Activated T-cell treated with anti-CD3 and anti-CD28 coated beads, Interleukin-2, amount 50 U/mL, for 48 hours (primary cell): ENCODE results near the gene RIN3.

Experiments used
- DNase-seq, 2 experiments: peaks; one replicate each; pipeline ENCODE4 v3.0.0-alpha.2; 2020

Gene RIN3

DNA sequence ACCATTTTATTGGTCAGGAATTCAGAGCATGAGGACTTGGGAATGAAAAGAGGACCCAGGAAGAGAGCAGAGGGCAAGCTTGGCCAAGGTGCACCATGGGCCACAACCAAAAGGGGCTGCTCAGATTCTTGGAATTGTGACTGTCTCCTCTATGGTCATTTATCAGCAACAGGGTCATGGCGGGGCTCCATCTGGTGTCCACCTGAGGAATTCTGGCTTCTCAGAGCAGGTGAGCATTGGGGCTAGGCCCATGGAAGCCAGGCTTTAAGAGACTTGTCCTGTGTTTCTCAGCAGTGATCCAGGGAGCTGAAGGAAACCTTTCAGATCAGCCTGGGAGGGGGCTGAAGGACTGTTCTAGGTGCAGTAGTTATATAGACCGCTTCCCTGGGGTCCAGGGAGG lies 2.6 kb upstream of the RIN3 start:
- no peak for DNase-seq

DNA sequence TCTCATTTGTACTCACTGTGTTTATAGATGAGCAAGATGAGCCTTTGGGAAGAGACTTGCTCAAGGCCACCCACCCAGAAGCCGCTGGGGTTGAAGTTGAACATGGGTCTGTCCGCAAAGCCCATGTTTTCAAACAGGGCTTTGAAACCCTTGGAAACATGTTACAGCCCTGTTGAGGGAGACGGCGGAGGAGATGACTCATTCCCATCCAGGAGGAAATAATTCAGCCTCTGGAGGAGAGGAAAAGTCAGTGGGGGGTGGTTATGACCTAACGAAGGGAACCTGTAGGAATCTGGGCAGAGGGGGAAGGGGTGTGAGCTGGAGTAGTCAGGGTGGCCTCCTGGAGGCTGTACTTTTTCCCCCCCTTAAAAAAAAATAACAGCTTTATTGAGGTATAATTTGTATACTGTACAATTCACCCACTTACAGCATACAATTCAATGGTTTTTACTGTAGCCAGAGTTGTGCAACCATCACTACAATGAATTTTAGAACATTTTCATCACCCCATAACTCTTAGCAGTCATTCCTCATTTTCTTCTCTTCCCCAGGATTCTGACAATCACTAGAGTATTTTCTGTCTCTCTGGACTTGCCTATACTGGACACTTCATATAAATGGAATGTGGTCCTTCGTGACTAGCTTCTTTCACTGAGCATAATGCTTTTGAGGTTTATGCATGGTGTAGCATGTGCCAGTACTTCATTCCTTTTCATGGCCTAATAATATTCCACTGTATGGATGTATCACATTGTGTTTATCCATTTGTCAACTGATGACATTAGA lies 1.9 kb upstream of the RIN3 start:
- no peak for DNase-seq

DNA sequence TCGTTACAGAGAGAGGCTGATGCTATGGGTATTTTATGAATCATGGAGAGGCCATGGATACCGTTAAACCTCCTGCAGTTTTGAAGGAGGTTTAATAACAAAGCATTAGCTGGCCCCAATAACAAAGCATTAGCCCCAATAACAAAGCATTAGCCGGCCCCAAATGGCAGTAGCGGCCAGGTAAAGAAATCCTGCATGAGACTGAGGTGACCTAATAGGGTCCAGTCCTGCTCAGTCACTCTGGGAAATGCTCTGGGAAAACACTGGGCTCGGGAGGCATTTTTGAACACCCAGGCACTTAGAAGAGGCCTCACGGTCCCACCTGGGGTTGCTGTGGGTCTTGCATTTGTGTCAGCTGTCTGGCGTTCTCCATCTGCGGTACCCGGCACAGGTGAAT lies 776 bp upstream of the RIN3 start:
- DNase-seq, result no peak

DNA sequence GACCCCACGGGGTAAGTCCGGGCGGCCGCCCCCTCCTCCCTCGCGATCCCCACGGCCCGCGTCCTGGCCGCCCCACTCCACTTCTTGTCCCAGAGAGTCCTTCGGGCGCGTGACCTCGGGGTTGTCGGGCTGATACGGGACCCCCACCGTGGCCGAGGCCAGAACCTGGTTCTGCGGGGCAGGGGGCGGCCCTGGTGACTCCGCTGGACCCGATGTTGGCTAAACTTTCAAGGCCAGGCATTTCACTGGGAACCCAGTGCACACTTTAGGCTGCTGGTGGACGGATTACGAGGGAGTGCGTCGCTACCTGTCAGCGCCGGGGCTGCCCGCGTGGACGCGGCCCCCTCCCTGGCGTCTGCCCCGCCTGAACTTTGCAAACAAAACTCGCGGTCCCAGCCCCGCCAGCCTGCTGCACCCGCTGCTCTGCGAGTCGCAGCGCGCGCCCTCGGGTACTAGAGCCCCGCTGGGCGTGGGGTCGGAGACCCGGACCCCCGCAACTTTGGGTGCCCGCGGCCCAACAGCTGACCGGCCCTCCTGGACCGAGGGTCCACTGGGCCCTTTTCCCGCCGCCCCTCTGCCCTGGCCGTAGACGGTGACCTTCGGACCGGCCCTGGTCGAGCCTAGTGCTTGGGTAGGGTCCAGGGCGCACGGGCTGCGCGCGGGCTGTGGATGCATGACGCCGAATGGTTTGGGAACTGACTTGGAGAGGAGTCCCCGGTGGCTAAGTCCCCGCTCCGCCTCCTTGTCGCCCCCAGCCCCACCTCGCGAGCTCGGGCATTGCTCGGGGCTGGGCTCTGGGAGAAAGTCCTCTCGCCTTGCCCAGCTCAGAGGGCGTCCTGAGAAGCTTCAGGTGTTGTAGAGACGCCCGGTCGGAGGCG lies 624 bp downstream of the RIN3 start:
- DNase-seq, result peak; percentile 49 to 63

DNA sequence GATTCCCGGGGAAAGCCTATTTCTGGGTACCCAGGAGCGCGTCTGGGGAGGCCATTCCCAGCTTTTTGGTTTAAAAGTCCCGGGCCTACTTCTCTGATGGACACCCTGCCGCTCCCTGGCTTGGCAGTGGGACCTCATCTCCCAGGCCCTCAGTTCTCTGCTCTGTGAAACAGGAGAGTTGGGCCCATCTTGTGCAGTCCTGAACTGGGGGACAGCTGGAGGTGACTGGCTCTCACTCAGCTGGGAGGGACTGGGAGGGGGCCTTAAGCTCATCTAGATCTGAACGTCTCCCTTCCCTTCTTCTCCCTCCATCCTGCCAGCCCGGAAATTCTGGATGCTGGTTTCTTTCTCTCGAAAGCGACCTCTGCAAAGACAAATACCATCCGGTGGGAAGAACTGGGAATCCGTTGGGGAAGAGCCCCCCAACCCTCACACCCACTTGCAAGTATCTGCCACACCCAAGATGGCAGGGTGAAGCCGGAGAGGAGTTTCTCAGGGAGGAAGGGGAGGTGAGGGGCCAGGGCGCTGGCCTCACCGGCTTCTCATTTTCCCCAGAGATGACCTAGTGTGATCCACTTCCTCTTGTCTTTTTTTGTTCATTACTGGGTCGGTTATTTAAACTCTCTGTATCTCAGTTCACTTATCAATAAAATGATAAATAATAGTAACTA lies 1.4 kb downstream of the RIN3 start:
- DNase-seq, result no peak

DNA sequence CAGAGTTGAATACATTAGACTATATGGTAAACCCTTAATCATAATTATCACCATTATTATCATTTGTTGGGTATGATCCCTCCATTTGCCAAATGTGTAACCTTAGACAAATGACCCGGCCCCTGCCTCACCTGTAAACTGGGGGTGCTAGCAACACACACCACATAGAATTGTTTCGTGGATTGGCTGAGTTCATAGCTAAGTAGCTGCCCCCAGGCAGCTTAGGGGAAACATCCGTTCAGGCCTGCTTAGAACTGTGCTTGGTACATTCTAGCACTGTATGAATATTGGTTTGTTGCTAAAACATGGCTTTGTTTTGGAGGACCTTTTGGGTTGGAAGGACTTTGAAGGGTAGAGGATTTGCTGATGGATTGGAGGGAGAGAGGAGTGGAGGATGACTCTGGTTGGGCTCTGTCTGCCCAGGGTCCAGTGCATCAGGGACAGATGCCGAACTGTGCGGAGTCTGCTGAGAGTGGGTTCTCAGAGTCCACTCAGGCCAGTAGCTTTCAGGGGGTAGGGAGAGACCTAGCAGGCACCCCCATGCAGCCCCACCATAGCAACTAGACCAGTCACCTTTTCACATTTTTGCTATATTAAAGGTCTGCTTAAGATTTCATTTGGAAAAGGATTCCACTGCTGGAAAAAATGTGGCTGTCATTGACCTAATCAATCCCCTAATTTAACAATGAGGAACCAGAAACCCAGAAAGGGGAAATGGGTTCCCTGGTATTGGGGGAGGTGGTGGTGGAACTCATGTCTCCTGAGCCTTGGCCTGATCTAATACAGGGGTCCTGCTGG lies 2.2 kb downstream of the RIN3 start:
- no peak for DNase-seq

DNA sequence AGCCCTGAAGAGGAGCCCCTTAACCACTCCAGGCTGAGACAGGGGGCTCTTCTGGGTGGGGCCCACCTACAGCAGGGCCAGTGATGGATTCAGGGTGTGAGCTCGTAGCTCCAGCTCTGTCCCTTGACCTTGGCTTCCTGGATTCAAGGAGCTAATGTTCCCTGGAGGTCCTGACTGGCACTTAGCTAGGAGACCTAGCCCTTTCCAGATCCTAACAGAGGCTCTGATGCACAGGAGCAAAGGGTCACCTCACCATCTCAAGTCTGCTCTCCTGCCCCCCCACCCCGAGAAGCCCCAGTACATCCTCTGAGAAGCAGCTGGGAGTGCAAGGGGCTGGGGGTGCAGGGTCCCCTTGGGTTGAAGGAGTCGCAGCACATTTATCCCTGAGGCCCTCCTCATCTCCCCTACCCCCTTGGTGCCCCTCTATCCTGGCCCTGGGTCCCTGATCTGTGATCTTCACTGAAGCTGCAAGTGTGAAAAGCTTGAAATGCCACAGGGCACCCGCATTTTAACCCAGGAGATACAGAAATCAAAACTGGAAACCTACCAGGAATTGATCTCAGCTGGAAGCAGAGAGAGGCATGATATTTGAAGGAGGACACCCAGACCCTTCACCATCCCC lies 2.9 kb downstream of the RIN3 start:
- no peak for DNase-seq

DNA sequence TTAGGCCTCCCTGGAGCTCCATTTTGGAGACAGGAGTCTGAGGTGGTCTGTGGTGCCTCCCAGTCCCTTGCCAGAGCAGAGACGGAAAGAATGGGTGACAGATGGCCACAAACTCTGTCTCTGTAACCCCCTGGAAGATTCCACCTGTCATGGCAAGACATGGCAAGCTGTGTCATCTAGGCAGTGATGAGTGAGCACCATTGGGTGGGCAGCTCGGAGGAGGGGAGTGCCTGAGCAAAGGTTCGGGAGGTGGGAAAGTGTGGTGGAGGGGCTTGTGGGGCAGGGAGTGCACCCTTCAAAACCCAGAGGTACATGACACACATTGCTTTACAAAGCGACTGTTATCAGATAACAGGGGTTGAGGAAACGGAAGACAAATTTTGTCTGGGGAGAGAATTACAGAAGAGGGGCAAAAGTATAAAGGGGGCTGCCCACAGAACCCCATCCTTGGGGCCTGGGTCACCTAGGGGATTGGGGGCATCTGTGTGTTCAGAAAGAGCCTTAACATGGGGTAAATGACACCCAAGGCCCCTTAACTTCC lies 3.5 kb downstream of the RIN3 start:
- no peak for DNase-seq

DNA sequence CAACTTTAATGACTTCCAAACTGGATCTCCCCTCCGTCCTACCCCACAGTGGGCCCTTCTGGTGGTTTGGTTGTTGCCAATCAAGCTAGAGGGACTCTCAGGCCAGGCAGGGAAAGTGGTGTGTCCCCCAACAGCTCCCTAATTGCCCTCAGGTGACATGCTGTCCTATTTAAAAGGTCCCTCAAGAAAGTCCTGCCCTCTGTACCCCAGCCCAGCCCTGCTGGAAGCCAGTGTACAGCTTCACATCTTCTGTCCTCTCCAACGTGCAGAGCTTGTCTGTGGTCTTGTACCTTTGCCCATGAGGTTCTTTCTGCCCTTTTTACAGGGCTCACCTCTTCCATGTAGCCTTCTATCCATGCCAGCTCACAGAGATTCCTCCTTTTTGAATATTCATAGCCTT lies 4.2 kb downstream of the RIN3 start:
- DNase-seq, result no peak

DNA sequence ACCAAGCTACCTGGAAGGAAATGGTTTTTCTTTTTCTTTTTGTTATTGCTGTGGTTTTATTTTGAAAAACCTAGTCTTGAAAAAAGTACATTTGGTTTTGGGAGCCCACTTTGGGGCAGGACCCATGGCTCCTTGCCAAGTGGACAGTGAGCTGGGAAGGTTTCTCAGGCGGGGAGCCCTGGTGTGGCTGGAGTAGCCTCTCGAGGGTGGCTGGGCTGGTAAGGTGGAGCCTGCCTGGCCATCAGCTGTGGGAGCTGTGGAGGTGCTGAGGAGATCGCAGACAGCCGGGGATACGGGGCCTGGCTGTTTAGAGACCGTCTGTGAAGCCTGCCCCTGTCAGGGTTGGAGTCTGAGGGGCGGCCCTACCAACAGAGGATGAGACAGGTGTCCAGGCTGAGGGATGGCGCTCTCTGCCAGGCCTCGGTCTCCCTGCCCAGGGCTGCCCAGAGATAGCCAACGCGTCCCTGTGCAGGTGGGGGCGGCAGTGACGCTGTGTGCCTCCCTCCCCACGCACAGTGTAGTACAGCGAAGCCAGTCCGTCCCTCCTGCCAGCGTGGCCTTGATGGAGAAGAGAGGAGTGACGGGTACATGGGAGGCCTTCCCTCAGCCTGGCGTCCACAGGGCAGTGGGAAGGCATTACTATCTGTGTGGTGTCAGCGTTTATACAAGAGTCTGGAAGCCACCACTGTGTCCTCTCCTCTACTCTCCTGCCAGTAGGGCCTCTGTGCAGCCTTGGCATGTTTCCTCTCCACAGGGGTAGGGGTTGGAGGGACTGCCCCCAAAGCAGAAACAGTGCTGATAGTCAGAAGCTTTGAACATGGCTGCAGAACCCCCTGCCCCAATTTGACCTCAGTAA lies 5.9 kb downstream of the RIN3 start:
- no peak for DNase-seq

DNA sequence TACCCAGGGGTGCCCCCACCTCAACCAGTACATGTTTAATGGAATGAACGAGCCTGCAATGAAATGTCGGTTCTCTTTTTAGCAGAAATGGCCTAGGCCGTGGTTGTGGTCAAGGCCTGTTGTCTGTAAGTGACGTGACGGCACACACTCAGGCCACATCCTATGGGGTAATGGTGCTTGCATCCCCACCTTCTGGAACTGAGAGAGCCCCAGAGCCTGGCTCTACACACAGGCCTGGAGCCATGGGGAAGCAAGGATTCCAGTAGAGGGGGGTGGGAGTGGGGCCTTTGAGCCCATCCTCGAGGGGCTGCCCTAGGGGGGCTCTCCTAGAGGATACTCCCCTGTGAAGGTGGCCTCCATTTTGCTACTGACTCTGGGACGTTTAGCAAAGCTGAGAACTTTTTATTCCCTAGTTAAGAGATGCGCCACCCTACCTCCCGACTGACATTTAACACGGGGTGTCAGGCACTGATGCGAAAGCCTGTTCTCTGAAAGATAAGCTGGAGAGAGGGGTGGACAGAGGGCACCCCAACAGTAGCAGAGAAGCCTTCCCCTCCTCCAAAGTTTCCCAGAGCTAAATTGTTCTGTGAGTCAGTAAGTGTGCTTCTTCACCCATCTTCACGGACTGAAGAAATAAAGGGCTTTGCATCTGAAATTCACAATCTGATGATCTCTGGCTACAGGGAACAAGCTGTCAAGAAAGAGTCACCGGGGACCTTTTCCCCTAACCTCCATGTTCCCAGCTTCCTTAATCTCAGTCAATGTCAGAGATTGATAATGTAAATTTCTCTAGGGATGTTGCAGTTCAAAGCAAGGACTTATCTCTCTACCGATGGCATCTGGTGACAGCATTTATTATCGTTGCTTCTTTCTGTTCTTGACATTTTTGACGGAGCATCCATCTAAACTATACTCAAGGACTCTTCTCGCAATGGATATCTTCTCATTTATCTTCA lies 6.8 kb downstream of the RIN3 start:
- DNase-seq, result no peak

DNA sequence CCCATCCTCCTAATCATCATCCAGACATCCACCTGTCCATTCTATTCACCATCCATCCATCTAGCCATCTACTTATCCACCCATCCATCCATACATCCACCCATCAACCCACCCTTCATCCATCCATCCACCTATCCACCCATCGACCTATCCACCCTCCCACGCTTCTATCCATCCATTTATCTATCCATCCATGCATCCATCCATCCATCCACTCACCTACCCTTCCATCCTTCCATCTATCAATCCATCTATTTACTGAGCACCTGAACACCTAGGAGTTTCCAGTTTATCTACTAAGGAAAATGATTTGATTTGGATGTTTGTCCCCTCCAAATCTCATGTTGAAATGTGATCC lies 7.5 kb downstream of the RIN3 start:
- no peak for DNase-seq

DNA sequence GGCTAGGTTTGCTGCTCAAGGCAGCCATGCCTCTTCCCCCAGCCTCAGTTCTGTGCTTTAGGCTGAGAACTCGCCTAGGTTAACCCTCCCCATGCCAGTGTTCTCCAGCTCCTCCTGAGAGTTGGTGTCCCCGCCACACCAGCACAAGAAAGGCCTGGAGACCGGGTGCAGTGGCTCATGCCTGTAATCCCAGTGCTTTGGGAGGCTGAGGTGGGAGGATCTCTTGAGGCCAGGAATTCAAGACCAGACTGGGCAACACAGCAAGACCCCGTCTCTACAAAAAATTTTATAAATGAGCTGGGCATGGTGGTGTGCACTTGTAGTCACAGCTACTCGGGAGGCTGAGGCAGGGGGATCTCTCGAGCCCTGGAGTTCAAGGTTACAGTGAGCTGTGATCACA lies 10.2 kb downstream of the RIN3 start:
- DNase-seq, result no peak

DNA sequence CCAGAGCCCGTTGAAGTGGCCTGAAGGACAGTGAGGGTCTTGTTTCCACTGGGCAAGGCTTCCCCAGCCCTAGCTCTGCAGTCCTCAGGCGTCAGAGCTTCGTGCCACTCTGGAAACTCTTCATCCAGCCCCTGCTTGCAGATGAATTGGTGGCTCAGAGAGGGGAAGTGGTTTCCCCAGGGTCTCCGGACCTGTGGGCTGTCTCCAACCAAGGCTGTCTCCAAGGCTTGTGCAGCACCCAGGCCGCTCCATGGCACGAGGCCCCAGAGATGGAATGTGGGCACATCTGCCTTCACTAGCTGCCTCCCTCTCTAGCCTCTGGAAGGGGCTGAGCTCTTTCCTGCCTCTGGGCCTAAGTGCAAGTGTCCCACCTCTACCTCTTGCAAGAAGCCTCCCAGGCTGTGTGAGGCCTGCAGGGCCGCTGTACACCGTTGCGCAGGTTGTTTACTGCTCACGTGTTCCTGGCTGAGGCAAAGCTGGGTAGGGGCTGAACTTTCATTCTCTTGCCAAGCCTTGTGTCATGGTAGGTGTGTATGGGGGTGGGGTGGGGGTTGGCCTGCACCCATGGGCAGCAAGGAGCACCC lies 11.1 kb downstream of the RIN3 start:
- DNase-seq, result no peak

DNA sequence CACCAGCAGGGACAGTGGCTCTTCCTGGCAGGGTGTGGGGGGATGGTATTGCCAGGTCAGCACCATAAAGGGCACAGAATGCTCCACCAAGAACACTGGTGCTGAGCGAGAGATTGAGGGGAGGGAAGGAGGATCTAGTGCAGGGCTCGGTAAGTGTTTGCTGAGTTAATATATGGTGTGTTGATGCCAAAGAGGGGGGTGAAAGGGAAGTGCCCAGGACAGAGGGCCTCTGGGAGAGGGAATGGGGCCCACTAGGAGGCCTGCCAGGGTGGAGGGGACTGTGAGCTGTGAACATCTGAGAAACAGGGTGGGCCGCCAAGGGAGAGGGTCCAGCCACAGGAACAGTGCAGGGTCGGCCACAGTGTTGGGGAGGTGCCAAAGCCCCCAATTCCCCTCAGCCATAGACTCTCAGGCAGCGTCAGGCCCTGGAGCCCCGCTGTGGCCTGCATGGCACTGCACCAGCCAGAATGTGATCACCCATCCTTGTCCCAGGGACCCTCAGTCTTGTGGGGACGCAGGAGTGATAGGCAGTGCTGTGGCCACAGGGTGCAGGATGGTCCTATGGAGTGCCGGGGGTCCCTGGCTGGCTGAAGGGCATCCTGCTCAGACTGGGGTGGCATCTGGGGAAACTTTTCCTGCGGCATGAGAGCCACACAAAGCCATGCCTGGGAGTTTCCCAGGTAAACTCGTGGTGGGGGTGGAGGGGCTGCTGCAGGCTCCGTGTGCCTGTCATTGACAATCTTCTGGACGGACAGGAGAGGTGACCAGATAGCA lies 11.9 kb downstream of the RIN3 start:
- no peak for DNase-seq

DNA sequence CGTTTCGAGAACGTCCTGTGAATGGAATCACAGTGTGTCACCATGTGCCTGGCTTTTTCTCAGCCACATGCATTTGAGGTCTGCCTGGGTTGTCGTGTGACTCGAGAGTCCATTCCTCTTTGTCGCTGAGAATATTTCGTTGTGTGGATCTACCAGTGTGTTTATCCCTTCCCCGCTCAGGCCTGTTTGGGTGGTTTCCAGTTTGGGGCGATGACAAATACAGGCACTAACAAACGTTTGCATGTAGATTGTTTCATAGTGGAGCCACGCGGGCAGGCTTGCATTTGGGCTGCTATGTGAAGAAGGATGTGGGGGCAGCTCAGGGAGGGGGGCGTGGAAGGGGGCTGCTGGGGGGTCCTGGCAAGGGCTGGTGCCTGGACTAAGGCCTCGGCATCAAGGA lies 14.1 kb downstream of the RIN3 start:
- DNase-seq, result no peak

DNA sequence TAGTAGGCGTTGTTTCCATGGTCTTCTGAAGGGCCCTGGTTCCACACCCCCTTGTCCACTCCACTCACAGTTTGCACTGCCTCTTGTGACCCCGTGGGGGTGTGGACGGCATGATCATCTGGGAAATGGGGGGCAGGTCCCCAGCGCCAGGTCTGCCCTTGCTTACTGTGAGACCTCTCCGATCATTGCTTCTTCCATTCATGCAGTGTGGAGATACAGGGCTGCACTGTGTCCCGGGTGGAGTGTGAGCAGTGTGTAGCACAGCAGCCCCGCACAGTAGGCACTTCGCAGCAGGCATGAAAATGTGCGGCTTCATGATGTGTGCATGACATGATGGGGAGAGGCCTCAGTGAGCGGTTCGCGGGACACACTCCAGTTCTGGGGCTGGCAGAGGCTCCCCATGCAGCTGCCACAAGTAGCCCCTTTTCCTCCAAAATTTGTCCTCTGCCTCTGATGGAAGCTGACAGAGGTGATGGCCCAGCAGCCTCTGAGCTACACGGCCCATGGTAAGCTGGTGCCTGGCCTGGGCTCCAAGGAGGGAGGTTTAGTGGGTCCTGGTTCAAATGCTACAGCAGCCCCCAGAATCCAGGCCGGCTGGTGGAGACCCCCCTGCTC lies 15.0 kb downstream of the RIN3 start:
- DNase-seq, result no peak

DNA sequence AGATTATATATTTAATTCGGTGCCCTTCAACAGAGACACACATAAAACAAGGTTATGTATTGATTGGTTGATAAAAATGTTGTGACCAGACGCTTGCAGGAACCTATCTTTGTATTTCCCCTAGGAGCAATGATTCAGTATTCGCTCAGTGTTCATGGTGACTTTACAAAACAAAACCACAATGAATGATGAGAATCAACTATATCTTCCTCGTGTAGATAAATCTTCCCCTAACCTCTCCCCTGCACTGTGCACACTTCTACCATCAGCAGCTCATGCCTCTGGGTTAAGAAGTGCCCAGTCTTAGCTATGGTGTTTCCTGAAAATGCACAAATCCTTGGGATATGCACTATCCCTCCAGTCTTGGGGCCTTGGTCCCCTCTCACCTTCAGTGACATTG lies 16.3 kb downstream of the RIN3 start:
- DNase-seq, result no peak
